K562 (cell line): Measurements from ENCODE around the gene NACC1. TPM values are rescaled to one million over a fixed set of nuclear protein-coding genes. Genes with fewer than 3 reads are reported as not detected.

Source experiments
- CREB1 ChIP-seq, 2 experiments: sonication (generic) in 1 of 2; formaldehyde crosslinking in 1 of 2; IDR thresholded peaks; 2 replicates each; pipeline versions ENCODE4 v1.6.1 to v1.8.0; 2012 to 2022; ENCODE audit warnings: inconsistent platforms in 1 of 2, mild to moderate bottlenecking in 1 of 2, missing genetic modification reagents in 1 of 2, moderate library complexity in 1 of 2
- CREBBP ChIP-seq: IDR thresholded peaks from one replicate; pipeline ENCODE4 v1.6.1; 2012; ENCODE audit warnings: low read depth, mild to moderate bottlenecking, control low read depth, inconsistent platforms, low read length
- E2F3 ChIP-seq: fragments of 250-450 bp; sonication (Bioruptor Pico); IDR thresholded peaks from 2 replicates; pipeline ENCODE4 v1.4.0; 2020; ENCODE audit warnings: mild to moderate bottlenecking
- RBM15 ChIP-seq: fragments of 200-400 bp; formaldehyde crosslinking; IDR thresholded peaks from 2 replicates; pipeline ENCODE4 v1.6.1; 2018; ENCODE audit warnings: mild to moderate bottlenecking, low read length, moderate library complexity; ENCODE audit not compliant: insufficient read depth
- RBM34 ChIP-seq: fragments of 200-400 bp; formaldehyde crosslinking; IDR thresholded peaks from 2 replicates; pipeline ENCODE4 v1.6.1; 2018; ENCODE audit warnings: low read length, borderline replicate concordance; ENCODE audit not compliant: insufficient read depth
- RNF2 ChIP-seq: sonication (generic); IDR thresholded peaks from 2 replicates; pipeline ENCODE4 v1.6.1; 2016
- SLC30A9 ChIP-seq: fragments of 250-450 bp; sonication (Bioruptor Pico); IDR thresholded peaks from 2 replicates; pipeline ENCODE4 v1.8.0; 2022; ENCODE audit warnings: mild to moderate bottlenecking, moderate library complexity
- TAF15 ChIP-seq: fragments of 200-400 bp; formaldehyde crosslinking; IDR thresholded peaks from 2 replicates; pipeline ENCODE4 v1.6.1; 2017; ENCODE audit warnings: mild to moderate bottlenecking, low read depth, low read length, moderate library complexity
- ZNF384 ChIP-seq: IDR thresholded peaks from 2 replicates; pipeline ENCODE4 v1.6.1; 2012; ENCODE audit warnings: low read depth, low read length, improper control_type of control experiment
- polyA plus RNA-seq, 8 experiments: library from polyadenylated mRNA; depleted of rRNA in 4 of 8; stranded (reverse) in 5 of 8; unstranded in 3 of 8; fragments of >200 nt; fragmentation: Nextera tagmentation in 2 of 8; fragmentation: Illumina TruSeq in 1 of 8; extraction: Ambion mirVana in 2 of 8; extraction: Trizol in 1 of 8; gene quantifications; 2 replicates each; pipeline versions ENCODE4 v1.2.1 to v1.2.3, GENCODE V29; 2011 to 2014; ENCODE audit warnings: inconsistent platforms in 1 of 8, missing spikeins in 1 of 8
- total RNA-seq, 7 experiments: library from RNA; depleted of rRNA in 6 of 7; stranded (reverse); fragments of >200 nt in 6 of 7; fragmentation: Illumina TruSeq in 2 of 7; extraction: Trizol in 2 of 7; gene quantifications; 2 replicates each; pipeline versions ENCODE4 v1.2.1 to v1.2.3, GENCODE V29; 2011 to 2021; ENCODE audit warnings: low replicate concordance in 1 of 7
- TF ChIP-seq, protein P1 (sequence below): sonication (generic); formaldehyde crosslinking; IDR thresholded peaks from 2 replicates; pipeline ENCODE4 v1.8.0; 2022; ENCODE audit warnings: missing genetic modification reagents, mild to moderate bottlenecking, borderline replicate concordance
- TF ChIP-seq, protein P2 (sequence below), 2 experiments: fragments of 450-650 bp in 1 of 2; sonication (generic) in 1 of 2; formaldehyde crosslinking; conservative IDR thresholded peaks; 2 replicates each; pipeline versions ENCODE4 v1.4.0 to v1.8.1; 2020 to 2022; ENCODE audit warnings: mild to moderate bottlenecking in 1 of 2, missing genetic modification reagents in 1 of 2
- TF ChIP-seq, protein P3 (sequence below): sonication (generic); formaldehyde crosslinking; IDR thresholded peaks from 2 replicates; pipeline ENCODE4 v1.8.1; 2023; ENCODE audit warnings: mild to moderate bottlenecking, missing genetic modification reagents, moderate library complexity
- TF ChIP-seq, protein P4 (sequence below): fragments of 250-450 bp; sonication (Bioruptor Pico); IDR thresholded peaks from 2 replicates; pipeline ENCODE4 v1.5.0; 2020; ENCODE audit warnings: mild to moderate bottlenecking, borderline replicate concordance
- TF ChIP-seq, protein P5 (sequence below): sonication (generic); formaldehyde crosslinking; IDR thresholded peaks from 2 replicates; pipeline ENCODE4 v1.8.0; 2022; ENCODE audit warnings: missing genetic modification reagents, mild to moderate bottlenecking, borderline replicate concordance
- TF ChIP-seq, protein P6 (sequence below): fragments of 450-650 bp; formaldehyde crosslinking; IDR thresholded peaks from 2 replicates; pipeline ENCODE4 v1.4.0; 2020; ENCODE audit warnings: mild to moderate bottlenecking, moderate library complexity

NACC1 gene
- total and polyA plus RNA-seq, 9 of the 15 experiments (the other 6 are each of a cell fraction or from before 2014, with no cell fraction given) = 0.04 to 96.6 (median 25.8) TPM

DNA sequence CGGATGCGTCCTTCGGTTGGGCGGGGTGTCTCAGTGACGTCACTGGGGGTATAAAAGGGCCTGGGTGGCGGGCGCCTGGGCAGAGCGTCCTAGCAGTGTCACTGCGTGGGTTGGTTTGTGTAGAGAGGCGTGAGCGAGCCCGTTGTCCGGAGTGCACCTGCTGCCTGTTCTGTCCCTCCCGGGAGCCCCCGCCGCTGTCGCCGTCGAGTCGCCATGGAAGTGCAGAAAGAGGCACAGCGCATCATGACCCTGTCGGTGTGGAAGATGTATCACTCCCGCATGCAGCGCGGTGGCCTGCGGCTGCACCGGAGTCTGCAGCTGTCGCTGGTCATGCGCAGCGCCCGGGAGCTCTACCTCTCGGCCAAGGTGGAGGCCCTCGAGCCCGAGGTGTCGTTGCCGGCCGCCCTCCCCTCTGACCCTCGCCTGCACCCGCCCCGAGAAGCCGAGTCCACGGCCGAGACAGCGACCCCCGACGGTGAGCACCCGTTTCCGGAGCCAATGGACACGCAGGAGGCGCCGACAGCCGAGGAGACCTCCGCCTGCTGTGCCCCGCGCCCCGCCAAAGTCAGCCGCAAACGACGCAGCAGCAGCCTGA lies 35.0 kb downstream of the NACC1 start (continued):
- no peak for TF ChIP-seq RBM34
- TF ChIP-seq SLC30A9 (CRISPR knock-in tag) = no peak
- TF ChIP-seq, protein P1, sequence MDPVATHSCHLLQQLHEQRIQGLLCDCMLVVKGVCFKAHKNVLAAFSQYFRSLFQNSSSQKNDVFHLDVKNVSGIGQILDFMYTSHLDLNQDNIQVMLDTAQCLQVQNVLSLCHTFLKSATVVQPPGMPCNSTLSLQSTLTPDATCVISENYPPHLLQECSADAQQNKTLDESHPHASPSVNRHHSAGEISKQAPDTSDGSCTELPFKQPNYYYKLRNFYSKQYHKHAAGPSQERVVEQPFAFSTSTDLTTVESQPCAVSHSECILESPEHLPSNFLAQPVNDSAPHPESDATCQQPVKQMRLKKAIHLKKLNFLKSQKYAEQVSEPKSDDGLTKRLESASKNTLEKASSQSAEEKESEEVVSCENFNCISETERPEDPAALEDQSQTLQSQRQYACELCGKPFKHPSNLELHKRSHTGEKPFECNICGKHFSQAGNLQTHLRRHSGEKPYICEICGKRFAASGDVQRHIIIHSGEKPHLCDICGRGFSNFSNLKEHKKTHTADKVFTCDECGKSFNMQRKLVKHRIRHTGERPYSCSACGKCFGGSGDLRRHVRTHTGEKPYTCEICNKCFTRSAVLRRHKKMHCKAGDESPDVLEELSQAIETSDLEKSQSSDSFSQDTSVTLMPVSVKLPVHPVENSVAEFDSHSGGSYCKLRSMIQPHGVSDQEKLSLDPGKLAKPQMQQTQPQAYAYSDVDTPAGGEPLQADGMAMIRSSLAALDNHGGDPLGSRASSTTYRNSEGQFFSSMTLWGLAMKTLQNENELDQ (CRISPR knock-in tag) = no peak
- TF ChIP-seq CREBBP = no peak
- peak; percentile 76; the same call in 1 of the 2 replicates for TF ChIP-seq RBM15
- no peak for TF ChIP-seq E2F3 (CRISPR knock-in tag)
- TF ChIP-seq, protein P2, sequence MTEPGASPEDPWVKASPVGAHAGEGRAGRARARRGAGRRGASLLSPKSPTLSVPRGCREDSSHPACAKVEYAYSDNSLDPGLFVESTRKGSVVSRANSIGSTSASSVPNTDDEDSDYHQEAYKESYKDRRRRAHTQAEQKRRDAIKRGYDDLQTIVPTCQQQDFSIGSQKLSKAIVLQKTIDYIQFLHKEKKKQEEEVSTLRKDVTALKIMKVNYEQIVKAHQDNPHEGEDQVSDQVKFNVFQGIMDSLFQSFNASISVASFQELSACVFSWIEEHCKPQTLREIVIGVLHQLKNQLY (CRISPR knock-in tag; conservative IDR thresholded peaks at IDR 0.05) = no peak; a peak in 2 of 4 replicates
- TF ChIP-seq, protein P3, sequence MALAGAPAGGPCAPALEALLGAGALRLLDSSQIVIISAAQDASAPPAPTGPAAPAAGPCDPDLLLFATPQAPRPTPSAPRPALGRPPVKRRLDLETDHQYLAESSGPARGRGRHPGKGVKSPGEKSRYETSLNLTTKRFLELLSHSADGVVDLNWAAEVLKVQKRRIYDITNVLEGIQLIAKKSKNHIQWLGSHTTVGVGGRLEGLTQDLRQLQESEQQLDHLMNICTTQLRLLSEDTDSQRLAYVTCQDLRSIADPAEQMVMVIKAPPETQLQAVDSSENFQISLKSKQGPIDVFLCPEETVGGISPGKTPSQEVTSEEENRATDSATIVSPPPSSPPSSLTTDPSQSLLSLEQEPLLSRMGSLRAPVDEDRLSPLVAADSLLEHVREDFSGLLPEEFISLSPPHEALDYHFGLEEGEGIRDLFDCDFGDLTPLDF = no peak
- TF ChIP-seq, protein P4, sequence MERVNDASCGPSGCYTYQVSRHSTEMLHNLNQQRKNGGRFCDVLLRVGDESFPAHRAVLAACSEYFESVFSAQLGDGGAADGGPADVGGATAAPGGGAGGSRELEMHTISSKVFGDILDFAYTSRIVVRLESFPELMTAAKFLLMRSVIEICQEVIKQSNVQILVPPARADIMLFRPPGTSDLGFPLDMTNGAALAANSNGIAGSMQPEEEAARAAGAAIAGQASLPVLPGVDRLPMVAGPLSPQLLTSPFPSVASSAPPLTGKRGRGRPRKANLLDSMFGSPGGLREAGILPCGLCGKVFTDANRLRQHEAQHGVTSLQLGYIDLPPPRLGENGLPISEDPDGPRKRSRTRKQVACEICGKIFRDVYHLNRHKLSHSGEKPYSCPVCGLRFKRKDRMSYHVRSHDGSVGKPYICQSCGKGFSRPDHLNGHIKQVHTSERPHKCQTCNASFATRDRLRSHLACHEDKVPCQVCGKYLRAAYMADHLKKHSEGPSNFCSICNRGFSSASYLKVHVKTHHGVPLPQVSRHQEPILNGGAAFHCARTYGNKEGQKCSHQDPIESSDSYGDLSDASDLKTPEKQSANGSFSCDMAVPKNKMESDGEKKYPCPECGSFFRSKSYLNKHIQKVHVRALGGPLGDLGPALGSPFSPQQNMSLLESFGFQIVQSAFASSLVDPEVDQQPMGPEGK (CRISPR knock-in tag) = no peak
- TF ChIP-seq ZNF384 = peak; percentile 30; the same call in 1 of the 2 replicates
- 0 out of 2 replicates have a peak, but pooled peaks have one; percentile 80 for TF ChIP-seq TAF15
- peak; percentile 90 for TF ChIP-seq CREB1 (IDR thresholded peaks at IDR 0.05)
- peak; percentile 94 for TF ChIP-seq CREB1 (CRISPR knock-in tag; IDR thresholded peaks at IDR 0.05)
- TF ChIP-seq, protein P5, sequence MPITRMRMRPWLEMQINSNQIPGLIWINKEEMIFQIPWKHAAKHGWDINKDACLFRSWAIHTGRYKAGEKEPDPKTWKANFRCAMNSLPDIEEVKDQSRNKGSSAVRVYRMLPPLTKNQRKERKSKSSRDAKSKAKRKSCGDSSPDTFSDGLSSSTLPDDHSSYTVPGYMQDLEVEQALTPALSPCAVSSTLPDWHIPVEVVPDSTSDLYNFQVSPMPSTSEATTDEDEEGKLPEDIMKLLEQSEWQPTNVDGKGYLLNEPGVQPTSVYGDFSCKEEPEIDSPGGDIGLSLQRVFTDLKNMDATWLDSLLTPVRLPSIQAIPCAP = peak; percentile 90; the same call in 1 of the 2 replicates
- TF ChIP-seq, protein P6, sequence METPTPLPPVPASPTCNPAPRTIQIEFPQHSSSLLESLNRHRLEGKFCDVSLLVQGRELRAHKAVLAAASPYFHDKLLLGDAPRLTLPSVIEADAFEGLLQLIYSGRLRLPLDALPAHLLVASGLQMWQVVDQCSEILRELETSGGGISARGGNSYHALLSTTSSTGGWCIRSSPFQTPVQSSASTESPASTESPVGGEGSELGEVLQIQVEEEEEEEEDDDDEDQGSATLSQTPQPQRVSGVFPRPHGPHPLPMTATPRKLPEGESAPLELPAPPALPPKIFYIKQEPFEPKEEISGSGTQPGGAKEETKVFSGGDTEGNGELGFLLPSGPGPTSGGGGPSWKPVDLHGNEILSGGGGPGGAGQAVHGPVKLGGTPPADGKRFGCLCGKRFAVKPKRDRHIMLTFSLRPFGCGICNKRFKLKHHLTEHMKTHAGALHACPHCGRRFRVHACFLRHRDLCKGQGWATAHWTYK (CRISPR knock-in tag) = peak; percentile 78; the same call in 1 of the 2 replicates
- peak; percentile 96 for TF ChIP-seq RNF2
